PC-9 (cell line): ENCODE data around the gene HSPA1A. TPM values are rescaled to one million over a fixed set of nuclear protein-coding genes. Genes with fewer than 3 reads are reported as not detected.

ENCODE experiments used
- BruUV-seq: library from RNA; stranded (reverse); fragments of 400-500 nt; replicated peaks from 2 replicates; lab custom pipeline; 2021; lab: Mats Ljungman, UMichigan
- CTCF ChIA-PET: fragments of 300-600 bp; sonication (Branson Sonifier 250); formaldehyde crosslinking; loops from one replicate; lab custom pipeline; 2022; ENCODE audit warnings: antibody characterized with exemption; lab: Charles Lee
- POLR2A ChIA-PET: fragments of 300-600 bp; sonication (Branson Sonifier 250); formaldehyde crosslinking; loops from one replicate; lab custom pipeline; 2022; ENCODE audit warnings: antibody characterized with exemption; ENCODE audit not compliant: unreplicated experiment; lab: Charles Lee
- DNase-seq, 2 experiments: peaks; one replicate each; pipeline versions ENCODE4 v3.0.0 to v3.0.0-alpha.2; 2015 to 2022; ENCODE audit warnings: mixed read lengths in 1 of 2
- H2AFZ ChIP-seq: fragments of 200-600 bp; sonication (generic); 2 replicates; pipeline ENCODE4 v1.8.1; 2017; ENCODE audit warnings: antibody characterized with exemption
- H3F3A ChIP-seq: fragments of 200-600 bp; sonication (generic); 2 replicates; pipeline ENCODE4 v1.8.1; 2017; ENCODE audit warnings: antibody characterized with exemption, mild to moderate bottlenecking, low read depth; ENCODE audit not compliant: insufficient read depth
- H3K27ac ChIP-seq: fragments of 200-600 bp; sonication (generic); 2 replicates; pipeline ENCODE4 v1.6.1; 2016; ENCODE audit warnings: mixed run types
- H3K27me3 ChIP-seq: fragments of 200-600 bp; sonication (generic); 2 replicates; pipeline ENCODE4 v1.6.1; 2016; ENCODE audit warnings: low read depth, mixed run types; ENCODE audit not compliant: insufficient read depth
- H3K36me3 ChIP-seq: fragments of 200-600 bp; sonication (generic); 2 replicates; pipeline ENCODE4 v1.6.1; 2016; ENCODE audit warnings: low read depth, mixed run types
- H3K4me1 ChIP-seq: fragments of 200-600 bp; sonication (generic); replicated peaks from 2 replicates; pipeline ENCODE4 v1.6.1; 2016; ENCODE audit warnings: mixed run types; ENCODE audit not compliant: insufficient read depth
- H3K4me2 ChIP-seq: fragments of 200-600 bp; sonication (generic); 2 replicates; pipeline ENCODE4 v1.6.1; 2017; ENCODE audit warnings: mixed run types
- H3K4me3 ChIP-seq: fragments of 200-600 bp; sonication (generic); 2 replicates; pipeline ENCODE4 v1.6.1; 2016; ENCODE audit warnings: mixed run types
- H3K79me2 ChIP-seq: fragments of 200-600 bp; sonication (generic); 2 replicates; pipeline ENCODE4 v1.6.1; 2017; ENCODE audit warnings: low read depth, mixed run types
- H3K9me2 ChIP-seq: fragments of 200-600 bp; sonication (generic); 2 replicates; pipeline ENCODE4 v1.8.1; 2017; ENCODE audit warnings: mild to moderate bottlenecking; ENCODE audit not compliant: insufficient read depth
- H3K9me3 ChIP-seq: fragments of 200-600 bp; sonication (generic); 2 replicates; pipeline ENCODE4 v1.8.1; 2016; ENCODE audit warnings: low read depth; ENCODE audit not compliant: insufficient read depth
- H4K20me1 ChIP-seq: fragments of 200-600 bp; sonication (generic); 2 replicates; pipeline ENCODE4 v1.8.1; 2017; ENCODE audit not compliant: insufficient read depth
- EZH2 ChIP-seq: fragments of 200-600 bp; sonication (generic); IDR thresholded peaks from 2 replicates; pipeline ENCODE4 v1.8.0; 2017; ENCODE audit warnings: antibody characterized with exemption, low read depth
- intact Hi-C: fragments of 100-400 bp; cut with micrococcal nuclease; formaldehyde crosslinking; loops from one replicate; pipeline ENCODE4 v1.10.0; 2022; ENCODE audit not compliant: unreplicated experiment
- total RNA-seq: library from RNA; stranded (reverse); gene quantifications from 2 replicates; pipeline ENCODE4 v1.2.3, GENCODE V29; 2021
- TF ChIP-seq, protein P1 (sequence below): fragments of 200-600 bp; sonication (generic); conservative IDR thresholded peaks from 2 replicates; pipeline ENCODE4 v1.6.1; 2017; ENCODE audit warnings: mixed run types, antibody characterized with exemption, mild to moderate bottlenecking, moderate library complexity

Gene HSPA1A
- total RNA-seq, 1 experiment from 2014 or later: 385 TPM

DNA sequence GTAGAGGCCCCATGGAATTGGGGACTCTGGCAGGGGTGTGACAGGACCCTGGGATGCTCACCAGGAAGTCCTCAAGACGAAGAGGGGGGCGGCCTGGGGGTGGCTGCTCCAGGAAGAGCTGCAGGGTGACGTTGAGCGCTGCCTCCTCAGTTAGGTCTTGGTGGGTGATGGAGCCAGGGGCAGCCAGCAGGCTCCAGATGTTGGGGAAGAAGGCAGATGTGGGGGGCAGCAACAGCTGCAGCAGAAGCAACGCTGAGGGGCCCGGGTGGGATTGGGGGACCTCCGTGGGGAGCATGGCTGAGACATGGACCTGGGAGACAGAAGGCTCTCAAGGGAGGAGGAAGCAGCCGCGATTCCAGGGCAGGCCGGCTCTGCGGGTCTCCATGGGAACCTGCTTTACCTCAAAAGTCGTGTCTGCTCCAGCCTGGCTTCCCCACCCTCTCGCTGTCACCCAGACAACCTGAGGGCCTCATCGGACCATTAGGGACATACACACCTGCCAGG is 38.8 kb upstream of the HSPA1A start:
- Histone ChIP-seq H3K4me3 (peak overlapping the region; percentile 40; the same call in 1 of the 2 replicates), H3K79me2 (no peaks in the 10 kb centered on the region), H3K4me1 (peaks cover 31% of the 10 kb centered on the region), H3K9me3 (no peaks in the 10 kb centered on the region), H3K36me3 (peaks cover 6% of the 10 kb centered on the region; the same call in 1 of the 2 replicates), H4K20me1 (no peaks in the 10 kb centered on the region), H3K27me3 (no peaks in the 10 kb centered on the region), H3K27ac (peak overlapping the region; percentile 58), H3K4me2 (peak overlapping the region; percentile 76), H2AFZ (no peak overlapping the region), H3F3A (peaks cover 31% of the 10 kb centered on the region; the same call in 1 of the 2 replicates), H3K9me2 (no peaks in the 10 kb centered on the region)
- DNase-seq: no peak
- ChIA-PET CTCF (no interaction called here), POLR2A (interaction anchor here (0.6 kb wide), 1 partner anchor 74 kb away, joined by 5 read pairs; no protein-coding TSS in a partner anchor)
- no peak for TF ChIP-seq EZH2
- TF ChIP-seq, protein P1, sequence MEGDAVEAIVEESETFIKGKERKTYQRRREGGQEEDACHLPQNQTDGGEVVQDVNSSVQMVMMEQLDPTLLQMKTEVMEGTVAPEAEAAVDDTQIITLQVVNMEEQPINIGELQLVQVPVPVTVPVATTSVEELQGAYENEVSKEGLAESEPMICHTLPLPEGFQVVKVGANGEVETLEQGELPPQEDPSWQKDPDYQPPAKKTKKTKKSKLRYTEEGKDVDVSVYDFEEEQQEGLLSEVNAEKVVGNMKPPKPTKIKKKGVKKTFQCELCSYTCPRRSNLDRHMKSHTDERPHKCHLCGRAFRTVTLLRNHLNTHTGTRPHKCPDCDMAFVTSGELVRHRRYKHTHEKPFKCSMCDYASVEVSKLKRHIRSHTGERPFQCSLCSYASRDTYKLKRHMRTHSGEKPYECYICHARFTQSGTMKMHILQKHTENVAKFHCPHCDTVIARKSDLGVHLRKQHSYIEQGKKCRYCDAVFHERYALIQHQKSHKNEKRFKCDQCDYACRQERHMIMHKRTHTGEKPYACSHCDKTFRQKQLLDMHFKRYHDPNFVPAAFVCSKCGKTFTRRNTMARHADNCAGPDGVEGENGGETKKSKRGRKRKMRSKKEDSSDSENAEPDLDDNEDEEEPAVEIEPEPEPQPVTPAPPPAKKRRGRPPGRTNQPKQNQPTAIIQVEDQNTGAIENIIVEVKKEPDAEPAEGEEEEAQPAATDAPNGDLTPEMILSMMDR: no peak
- TSS peak; percentile 66 for BruUV-seq
- intact Hi-C loops: loop anchor here (2.0 to 10.0 kb wide), 3 partner anchors 18 to 178 kb away; partner anchors contain the start of genes HSPA1A, HSPA1L, NELFE and SKIC2

DNA sequence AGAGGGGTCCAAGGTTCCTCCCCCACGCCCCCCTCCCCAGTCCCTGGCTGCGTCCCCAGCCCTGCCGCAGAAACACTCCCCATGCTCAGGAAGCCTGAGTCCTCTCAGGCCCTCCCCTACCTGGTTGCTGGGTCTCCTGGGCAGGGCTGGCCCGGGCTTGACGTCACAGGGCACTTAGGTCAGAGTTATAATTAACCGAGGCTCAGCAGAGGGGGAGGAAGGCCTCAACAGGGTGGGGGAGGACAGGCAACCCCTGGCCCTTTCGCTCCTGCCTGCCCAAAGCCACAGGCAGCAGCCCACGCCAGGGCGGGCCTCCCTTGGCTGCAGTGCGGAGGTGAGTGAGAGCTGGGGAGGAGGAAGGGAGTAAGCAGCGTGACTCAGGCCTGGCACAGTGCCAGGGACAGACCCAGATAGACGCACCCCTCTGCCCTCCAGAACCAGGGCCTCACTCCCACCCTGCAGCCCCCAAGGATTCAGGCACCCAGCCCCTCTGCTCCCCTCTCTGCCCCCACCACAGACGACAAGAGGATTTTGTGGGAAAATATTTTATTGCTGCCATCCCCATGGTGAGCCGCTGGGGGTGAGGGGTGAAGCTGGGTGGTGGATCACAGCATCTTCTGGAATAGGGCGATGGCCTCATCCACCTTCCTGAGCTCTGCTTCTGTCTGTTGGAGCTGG is 38.2 kb upstream of the HSPA1A start, which contains the start of gene VWA7:
VWA7 (minus strand) TSS at position 340 of the 678 bp plus-strand sequence. CDS start 549 bp downstream, outside the sequence.
- BruUV-seq: no TSS peak
- intact Hi-C loops: loop anchor here (2.0 to 10.0 kb wide), 3 partner anchors 18 to 178 kb away; partner anchors contain the start of genes HSPA1A, HSPA1L, NELFE and SKIC2
- CTCF ChIA-PET: interaction anchor here (0.6 kb wide), 2 partner anchors 10 to 38 kb away, joined by 3 to 4 read pairs; no protein-coding TSS in a partner anchor

More for the DNA sequence above, 38.2 kb upstream of the HSPA1A start, which contains the start of gene VWA7:
- peak within 1 kb of the TSS; percentile 40; the same call in 1 of the 2 replicates for H3K4me3 ChIP-seq
- H3K27ac ChIP-seq: peak within 1 kb of the TSS; percentile 58
- DNase-seq: peak; percentile 76 to 89
- H2AFZ ChIP-seq: no peak within 1 kb of the TSS
- peaks cover 31% of the 10 kb centered on the region for H3K4me1 ChIP-seq
- no peaks in the 10 kb centered on the region for H4K20me1 ChIP-seq
- H3K4me2 ChIP-seq: peak within 1 kb of the TSS; percentile 76
- H3K9me2 ChIP-seq: no peaks in the 10 kb centered on the region
- POLR2A ChIA-PET: interaction anchor here (0.5 to 0.9 kb wide), 3 partner anchors 14 to 124 kb away, joined by 3 read pairs; no protein-coding TSS in a partner anchor
- TF ChIP-seq, protein P1: no peak
- no peak for TF ChIP-seq EZH2
- H3K79me2 ChIP-seq: no peaks in the 10 kb centered on the region
- no peaks in the 10 kb centered on the region for H3K9me3 ChIP-seq
- peaks cover 31% of the 10 kb centered on the region; the same call in 1 of the 2 replicates for H3F3A ChIP-seq
- no peaks in the 10 kb centered on the region for H3K27me3 ChIP-seq
- H3K36me3 ChIP-seq: peaks cover 6% of the 10 kb centered on the region; the same call in 1 of the 2 replicates
